Stimulated activated CD4-positive, alpha-beta T cell treated with anti-CD3 and anti-CD28 coated beads, Interleukin-2, amount 100 ng/mL, for 24 hours (primary cell): Measurements from ENCODE around the gene DGAT2.
A peak's percentile ranks its signal among the peaks of the same experiment; 100 is the strongest.

Experiments
- DNase-seq, 2 donors: peaks; one replicate each; pipeline ENCODE4 v3.0.0-alpha.2; 2020

DGAT2 gene

DNA sequence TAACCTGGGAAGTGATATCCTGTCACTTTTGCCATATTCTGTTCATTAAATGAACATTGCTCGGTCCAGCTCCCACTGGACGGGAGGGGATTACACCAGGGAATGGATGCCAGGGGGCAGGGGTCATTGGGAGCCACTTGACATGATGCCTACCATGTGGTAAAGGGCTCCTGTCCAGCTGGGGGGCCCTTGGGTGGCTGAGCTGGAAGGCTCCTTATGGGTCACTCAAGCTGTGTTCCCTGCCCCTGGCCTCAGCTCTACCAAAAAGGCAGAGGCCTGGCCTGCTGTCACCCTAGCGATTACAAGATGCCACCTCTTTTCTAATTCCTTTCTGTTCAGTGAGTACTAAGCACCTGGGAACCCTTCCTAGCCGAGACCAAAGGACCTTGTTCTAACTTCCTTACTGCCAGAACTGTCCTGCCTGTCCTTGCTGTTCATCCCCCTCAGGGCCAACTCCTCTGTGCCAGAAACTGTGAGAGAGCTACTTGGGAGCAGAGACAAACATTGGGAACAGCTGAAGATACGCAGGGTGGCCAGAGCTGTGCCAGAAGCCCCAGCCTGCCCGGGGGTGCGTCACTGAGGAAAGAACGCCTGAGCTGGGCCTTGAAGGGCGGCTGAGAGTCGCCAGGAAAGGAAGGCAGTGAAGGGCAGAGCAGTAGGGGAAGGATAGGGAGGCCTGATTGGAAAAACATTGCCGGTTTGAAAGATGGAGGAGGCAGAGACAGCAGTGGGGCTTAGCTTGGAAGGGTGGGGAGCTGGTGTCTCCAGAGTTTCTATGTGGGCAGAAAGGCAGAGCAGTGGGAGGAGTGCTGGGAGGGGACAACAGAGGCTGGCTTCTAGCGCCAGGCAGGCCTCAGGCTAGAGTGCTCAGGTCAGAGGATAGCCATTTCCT, 33.7 kb downstream of the DGAT2 start:
- no peak for DNase-seq

DNA sequence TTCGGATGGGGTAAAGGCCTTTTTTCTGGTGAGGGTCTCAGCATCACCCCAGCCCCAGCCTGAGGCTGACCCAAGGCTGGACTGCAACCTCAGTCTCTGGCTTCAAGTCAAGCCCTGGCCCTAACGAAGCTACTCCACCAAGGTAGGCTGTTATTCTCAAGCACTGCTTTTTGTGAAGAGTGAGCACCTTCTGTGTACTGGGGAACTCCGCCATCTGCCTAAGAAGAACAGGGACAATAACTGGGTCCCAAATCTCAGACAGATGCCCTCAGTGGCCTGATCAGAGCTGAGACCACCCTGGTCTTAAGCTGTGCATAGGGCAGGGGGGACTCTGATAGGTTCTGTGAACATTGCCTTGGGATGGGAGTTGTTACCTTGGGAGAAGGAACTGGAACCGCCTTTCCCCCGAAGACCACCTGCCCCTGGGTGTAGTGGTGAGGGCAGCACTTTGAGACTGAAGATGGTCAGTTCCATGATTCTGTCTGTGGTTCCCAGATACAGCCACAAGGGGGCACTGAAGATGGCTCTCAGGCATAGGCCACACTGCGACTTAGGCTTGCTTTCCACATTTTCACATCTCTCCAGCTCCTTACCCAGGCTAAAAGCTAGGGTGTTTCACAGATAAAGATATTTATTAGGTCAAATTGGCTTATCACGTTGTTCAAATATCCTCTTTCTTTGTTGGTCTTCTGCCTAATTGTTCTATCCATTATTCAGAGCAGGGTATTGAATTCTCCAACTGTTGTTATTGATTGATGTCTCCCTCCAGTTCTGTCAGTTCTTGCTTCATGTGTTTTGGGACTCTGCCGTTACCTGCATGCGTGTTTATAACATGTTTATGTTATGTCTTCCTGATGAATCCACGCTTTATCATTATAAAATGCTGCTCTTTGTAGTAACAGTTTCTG, 34.6 kb downstream of the DGAT2 start:
- DNase-seq = peak; percentile 76 to 78

DNA sequence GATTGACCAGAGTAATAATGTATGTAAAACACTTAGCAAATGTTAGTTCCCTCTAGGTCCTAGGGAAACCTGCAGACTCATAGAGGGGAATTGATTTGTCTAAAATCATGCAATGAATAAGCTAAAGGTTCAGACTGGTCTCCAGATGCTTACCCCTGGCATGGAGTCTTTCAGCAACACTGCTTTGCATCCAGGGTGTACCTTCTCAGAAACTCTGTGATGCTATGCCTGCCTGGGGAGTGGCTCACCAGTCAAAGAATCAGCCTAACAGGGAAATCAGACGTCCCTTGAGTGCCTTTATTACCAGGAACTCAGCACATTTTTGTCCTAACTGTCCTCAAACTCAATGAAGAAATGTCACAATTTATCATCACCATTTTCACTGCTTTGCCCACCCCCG, 40.5 kb downstream of the DGAT2 start:
- no peak for DNase-seq

GRCh38 chr11:75809991-75810390, 41.4 kb downstream of the DGAT2 start:
- no peak for DNase-seq

DNA sequence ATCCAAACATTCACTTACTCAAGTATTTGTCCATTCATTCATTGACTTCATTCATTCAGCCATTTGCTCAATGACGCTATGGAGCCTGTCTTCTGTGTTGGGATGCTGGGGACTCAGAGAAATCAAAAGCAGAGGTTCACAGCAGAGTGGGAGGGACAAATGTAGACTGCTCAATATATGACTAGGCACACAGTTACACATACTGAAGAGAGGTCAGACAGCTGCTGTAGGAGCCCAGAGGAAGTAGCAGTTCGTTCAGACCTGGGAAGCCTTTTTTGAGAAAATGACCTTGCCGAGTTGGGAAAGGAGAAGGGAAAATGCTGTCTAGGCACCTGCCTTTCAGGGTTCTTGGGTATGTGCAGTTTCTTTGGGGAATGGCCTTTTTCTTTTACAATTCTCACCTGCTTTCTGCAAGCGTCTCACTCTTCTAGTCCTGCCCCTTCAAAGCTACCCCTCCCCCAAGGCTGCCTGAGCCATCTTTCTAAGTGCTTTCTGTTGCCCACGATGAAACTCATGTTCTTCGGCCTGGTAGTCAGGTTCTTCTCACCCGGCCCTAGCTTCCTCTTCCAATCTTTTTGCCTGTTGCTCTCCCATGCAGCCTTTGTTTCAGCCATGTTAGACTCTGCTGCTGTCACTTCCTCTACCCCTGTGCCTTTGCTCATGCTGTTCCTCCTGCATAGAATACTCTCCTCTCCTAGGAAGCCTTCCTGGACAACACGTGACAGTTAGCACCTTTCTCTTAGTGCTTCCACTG, 42.2 kb downstream of the DGAT2 start:
- DNase-seq = no peak

DNA sequence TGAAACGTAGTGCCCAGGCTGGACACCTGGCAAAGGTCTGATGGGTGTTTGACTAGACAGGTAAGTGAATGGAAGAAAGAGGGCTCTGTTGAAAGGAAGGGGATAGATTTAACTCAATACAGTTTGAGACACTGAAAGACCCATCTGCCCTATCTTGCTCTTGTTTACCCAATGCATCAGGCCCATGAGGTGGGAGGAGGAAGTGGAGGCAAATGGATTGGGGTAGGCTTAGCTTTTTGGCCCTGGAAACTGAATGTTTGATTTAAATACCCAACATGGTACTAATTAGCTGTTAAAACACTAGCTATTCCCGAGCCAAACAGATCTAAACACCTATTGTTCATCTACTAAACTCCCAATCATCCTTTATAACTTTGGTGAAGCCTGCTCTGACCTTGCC, 42.9 kb downstream of the DGAT2 start:
- DNase-seq = no peak

- DNase-seq = no peak
Measured at GRCh38 chr11:75812542-75813040, 44.0 kb downstream of the DGAT2 start.

- DNase-seq = no peak
Measured at GRCh38 chr11:75813124-75813523, 44.5 kb downstream of the DGAT2 start.

DNA sequence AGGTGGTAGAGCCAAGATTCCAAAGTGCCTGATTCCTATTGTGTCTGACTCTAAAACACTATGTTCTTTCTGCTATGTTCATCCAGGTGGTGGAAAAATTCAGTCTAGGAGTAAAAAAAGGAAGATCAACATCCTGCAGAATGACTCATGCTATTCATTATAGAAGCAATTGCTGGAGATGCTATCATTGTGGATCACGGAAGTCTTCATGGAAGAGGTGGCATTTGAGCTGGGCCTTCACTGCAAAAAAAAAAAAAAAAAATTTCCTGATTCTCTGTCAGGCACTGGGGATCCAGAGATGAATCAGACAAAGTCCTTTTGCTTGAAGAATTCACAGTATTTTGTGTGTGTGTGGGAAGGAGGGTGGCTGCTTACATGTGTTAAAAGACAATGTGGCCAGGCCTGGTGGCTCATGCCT, 45.1 kb downstream of the DGAT2 start:
- DNase-seq = no peak

- no peak for DNase-seq
Measured at GRCh38 chr11:75814363-75814676, 45.7 kb downstream of the DGAT2 start.

- DNase-seq = peak; percentile 97 to 98
Measured at GRCh38 chr11:75814677-75815344, 46.2 kb downstream of the DGAT2 start, which contains the start of gene UVRAG. Gene UVRAG (plus strand): TSS chr11:75815210. CDS start chr11:75815408, 198 bp downstream.

DNA sequence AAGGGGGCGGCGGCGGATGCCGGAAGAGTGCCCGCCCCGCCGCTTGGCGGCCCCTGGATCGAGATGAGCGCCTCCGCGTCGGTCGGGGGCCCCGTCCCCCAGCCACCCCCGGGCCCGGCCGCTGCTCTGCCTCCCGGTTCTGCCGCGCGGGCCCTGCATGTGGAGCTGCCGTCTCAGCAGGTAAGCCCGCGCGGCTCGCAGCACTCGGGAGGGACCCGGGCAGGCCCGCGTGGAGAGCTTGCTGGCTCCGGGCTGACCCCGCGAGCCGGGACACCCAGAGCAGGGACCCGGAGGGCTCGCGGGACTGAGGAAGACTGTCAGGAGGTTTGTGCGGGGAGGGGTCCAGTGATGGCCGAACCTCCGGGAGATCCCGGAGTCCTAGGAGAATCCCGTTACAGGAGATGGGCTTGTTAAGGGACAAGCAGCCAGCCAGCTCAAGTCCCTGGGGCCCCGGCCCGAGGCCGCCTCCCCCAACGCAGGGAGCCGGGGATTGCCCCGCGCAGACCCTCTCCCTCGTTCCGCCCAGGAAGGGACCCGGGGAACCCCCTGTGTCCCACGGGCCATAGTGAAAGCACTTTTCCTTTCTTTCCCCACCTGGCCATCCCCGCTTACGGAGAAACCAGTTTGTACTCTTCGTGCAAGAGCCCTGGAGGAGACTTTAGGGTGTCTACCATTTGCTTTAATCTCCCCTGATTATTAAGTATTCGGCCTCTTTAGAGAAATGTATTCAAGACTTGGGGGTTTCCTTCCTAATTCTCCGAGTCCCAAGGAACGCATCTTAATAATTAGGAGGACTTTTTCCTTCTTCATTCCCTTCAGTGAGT, 47.0 kb downstream of the DGAT2 start:
- peak in 1 of 2 donors; percentile 52 for DNase-seq

- no peak for DNase-seq
Measured at GRCh38 chr11:75816561-75817239, 48.1 kb downstream of the DGAT2 start.

DNA sequence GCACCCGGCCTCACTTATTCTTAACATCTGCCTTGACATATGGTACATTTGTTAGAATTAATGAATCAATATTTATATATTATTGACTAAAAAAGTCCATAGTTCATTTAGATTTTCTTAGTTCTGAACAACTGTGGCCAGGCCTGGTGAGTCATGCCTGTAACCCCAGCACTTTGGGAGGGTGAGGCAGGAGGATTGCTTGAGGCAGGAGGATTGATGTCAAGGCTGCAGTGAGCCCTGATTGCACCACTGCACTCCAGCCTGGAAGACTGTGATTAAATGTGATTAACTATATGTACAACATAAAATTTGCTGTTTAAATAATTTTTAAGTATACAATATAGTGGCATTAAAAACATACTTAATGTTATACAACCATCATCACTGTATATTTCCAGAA, 52.1 kb downstream of the DGAT2 start:
- no peak for DNase-seq

- no peak for DNase-seq
Measured at GRCh38 chr11:75821202-75821601, 52.6 kb downstream of the DGAT2 start.

DNA sequence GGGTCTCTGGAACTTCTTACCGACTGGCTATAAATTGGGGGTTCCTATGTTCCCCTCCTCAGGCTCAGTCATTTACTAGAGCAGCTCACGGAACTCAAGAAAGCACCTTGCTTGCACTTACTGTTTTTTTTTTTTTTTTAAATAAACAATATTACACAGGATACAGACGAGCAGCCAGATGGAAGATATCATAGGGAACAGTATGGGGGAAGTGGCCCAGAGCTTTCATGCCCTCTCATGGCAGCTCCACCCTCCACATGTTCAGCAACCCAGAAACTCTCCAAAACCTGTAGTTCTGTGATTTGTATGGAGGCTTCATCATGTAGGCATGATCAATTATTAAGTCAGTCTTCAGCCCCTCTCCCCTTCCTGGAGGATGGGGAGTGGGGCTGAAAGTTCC, 54.0 kb downstream of the DGAT2 start:
- no peak for DNase-seq

GRCh38 chr11:75823415-75823814, 54.8 kb downstream of the DGAT2 start:
- no peak for DNase-seq

GRCh38 chr11:75823946-75824345, 55.4 kb downstream of the DGAT2 start:
- no peak for DNase-seq

- no peak for DNase-seq
Measured at GRCh38 chr11:75826461-75827230, 58.1 kb downstream of the DGAT2 start.

DNA sequence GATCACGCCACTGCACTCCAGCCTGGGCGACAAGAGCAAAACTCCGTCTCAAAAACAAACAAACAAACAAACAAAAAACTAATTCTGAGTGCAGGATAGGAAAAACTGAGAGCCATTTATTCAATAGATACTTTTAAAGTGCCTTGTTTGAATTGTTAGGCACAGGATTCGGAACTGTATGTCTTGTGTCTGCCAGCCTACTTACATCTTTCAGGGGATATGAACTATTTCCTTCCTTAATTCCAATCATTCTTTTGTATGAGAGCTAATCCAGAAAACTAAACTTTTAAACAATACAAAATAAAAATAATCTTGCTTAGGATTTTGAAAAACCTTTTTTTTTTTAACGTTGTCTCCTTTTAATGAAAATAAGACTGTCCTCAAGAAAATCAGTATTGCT, 59.0 kb downstream of the DGAT2 start:
- DNase-seq = no peak
